Aorta (tissue), 5 donors: ENCODE results near the gene MAP1B. TPM values are rescaled to one million over a fixed set of nuclear protein-coding genes. Genes with fewer than 3 reads are reported as not detected.

ENCODE experiments used
- ATAC-seq: fragments of 200-7000 bp; cut with Tn5 transposase; one replicate; pipeline ENCODE4 v1.9.1; 2022; ENCODE audit warnings: moderate library complexity; ENCODE audit not compliant: low FRiP score
- DNase-seq, 2 donors: peaks; one replicate each; pipeline ENCODE4 v3.0.0-alpha.2; 2020
- H3K27ac ChIP-seq, 2 donors: one replicate each; pipeline ENCODE4 v1.5.1; 2013; ENCODE audit warnings: low read length in 2 of 2, mild to moderate bottlenecking in 2 of 2, moderate library complexity in 2 of 2, control low read depth in 1 of 2, inconsistent platforms in 1 of 2, low read depth in 1 of 2
- H3K27me3 ChIP-seq, 2 donors: one replicate each; pipeline ENCODE4 v1.6.1; 2013; ENCODE audit warnings: control low read depth in 1 of 2, low read length in 1 of 2, mild to moderate bottlenecking in 1 of 2, moderate library complexity in 1 of 2; ENCODE audit not compliant: insufficient read depth in 2 of 2, control insufficient read depth in 1 of 2
- H3K36me3 ChIP-seq, 2 donors: one replicate each; pipeline ENCODE4 v1.6.1; 2013; ENCODE audit warnings: control low read depth in 1 of 2, low read length in 1 of 2, mild to moderate bottlenecking in 1 of 2; ENCODE audit not compliant: insufficient read depth in 2 of 2, control insufficient read depth in 1 of 2
- H3K4me1 ChIP-seq, 2 donors: one replicate each; pipeline ENCODE4 v1.6.1; 2013; ENCODE audit warnings: low read length in 2 of 2, control low read depth in 1 of 2, mild to moderate bottlenecking in 1 of 2, moderate library complexity in 1 of 2; ENCODE audit not compliant: insufficient read depth in 2 of 2, control insufficient read depth in 1 of 2
- H3K4me3 ChIP-seq, 2 donors: one replicate each; pipeline ENCODE4 v1.5.1; 2013; ENCODE audit warnings: low read length in 2 of 2, control low read depth in 1 of 2, mild to moderate bottlenecking in 1 of 2
- H3K9me3 ChIP-seq: one replicate; pipeline ENCODE4 v1.6.1; 2013; ENCODE audit warnings: mild to moderate bottlenecking, low read length; ENCODE audit not compliant: control insufficient read depth
- WGBS, 2 donors: extraction: QIAGEN DNeasy Blood & Tissue Kit; methylation state at CpG; one replicate each; pipeline ENCODE4 v1.1.7; 2013; 5-methylcytosine and 5-hydroxymethylcytosine counted together
- intact Hi-C, 2 donors: fragments of 100-400 bp; cut with DNase I; formaldehyde crosslinking; loops; one replicate each; pipeline versions ENCODE4 v1.14.2 to v1.15.0; 2022
- polyA plus RNA-seq, 2 donors: library from polyadenylated mRNA; stranded (reverse); fragments of 200-250 nt; gene quantifications; one replicate each; pipeline ENCODE4 v1.2.3, GENCODE V29; 2013
- total RNA-seq, 2 donors: library from RNA; stranded (reverse); fragmentation: NEBNext Ultra II Directional; extraction: Animal tissue kit (Norgen Biotek cat#: 25700); gene quantifications; one replicate each; pipeline ENCODE4 v1.2.1, GENCODE V29; 2021
- donor health status: healthy with polysubstance abuse.
- donor health status: Bipolar disorder and iron deficiency.
- donor health status: DM: no; HTN: no; CAD: no.
- donor health status: DM: no; HTN: no; CAD: no.
- donor health status: DM: yes; HTN: yes; CAD: no.

The MAP1B gene
- total and polyA plus RNA-seq, 4 donors, result 27.2 to 754 (median 224) TPM

DNA sequence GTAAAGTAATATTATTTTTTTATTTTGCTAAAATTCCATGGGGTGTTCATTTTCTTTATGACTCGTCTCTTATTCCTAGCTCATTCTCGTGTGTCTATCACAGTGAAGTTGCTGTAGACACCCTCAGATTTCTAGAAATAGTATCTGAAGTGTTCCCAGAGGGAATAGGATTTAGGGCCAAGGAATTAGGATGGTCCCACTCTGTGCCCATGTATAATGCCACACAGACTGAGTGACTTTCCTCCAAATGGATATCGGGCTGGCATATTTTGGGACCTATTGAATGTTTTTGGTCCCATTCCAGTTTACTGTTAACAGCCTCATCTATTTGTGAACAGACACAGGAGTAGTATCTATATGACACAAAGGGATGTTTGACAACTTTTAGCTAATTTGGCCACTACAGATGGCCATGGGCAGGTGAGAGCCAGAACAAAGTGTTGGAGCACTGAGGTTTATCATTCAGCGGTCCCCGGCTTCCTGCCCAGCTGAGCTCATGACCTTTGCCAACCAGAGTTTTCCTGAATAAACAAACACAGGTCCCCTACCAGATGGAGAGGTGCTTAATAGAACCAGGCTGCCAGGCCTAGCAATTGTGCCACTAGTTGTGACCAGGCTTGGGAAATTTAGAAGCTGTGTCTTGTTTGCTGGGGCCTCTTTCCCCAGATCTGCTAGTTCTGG lies 46.9 kb downstream of the MAP1B start:
- H3K27me3 ChIP-seq, result no peaks in the 10 kb centered on the region
- DNase-seq (no peak), ATAC-seq (no peak)
- no peaks in the 10 kb centered on the region for H3K36me3 ChIP-seq
- H3K4me1 ChIP-seq, result peaks cover 20 to 37% of the 10 kb centered on the region in 2 donors
- H3K27ac ChIP-seq, result peak overlapping the region; percentile 77 to 100
- 2 to 7% methylated on average over 5 of the region's 5 CpGs for WGBS, 2 donors
- intact Hi-C loops, result loop anchor here in 1 of 2 donors (5.0 kb wide), 2 partner anchors 33 to 93 kb away; no protein-coding TSS in a partner anchor
- H3K9me3 ChIP-seq, result no peaks in the 10 kb centered on the region
- H3K4me3 ChIP-seq, result no peak overlapping the region

DNA sequence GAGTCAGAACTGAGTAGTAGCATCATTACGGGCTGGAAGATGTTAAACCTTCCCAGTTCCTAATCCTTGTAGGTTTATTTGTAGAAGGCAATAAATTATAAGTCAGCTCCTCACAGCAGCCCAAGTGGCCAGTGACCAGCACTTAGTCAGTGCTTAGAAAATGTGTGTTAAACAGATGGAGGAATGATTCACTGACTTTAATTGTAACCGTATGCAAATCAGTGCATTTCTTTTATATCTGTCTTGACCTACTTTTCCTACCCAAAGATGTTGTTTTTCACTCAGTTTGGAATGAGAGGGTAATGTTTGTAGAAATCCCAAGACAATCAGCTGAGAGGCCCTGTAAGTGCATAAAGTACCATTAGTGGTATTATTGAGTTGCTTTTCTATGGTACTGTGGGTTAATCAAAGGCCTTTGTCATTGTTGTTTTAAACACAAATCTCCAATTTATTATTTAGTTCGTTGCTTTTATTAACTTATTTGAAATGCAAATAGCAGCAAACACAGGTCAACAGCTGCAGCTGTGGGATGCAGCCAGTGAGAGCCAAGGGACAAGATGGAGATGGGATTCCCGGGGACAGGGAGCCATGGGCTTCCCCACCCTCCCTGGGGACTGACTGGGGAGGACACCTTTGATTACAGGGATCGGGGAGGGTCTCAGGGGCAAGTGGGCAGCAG lies 49.8 kb downstream of the MAP1B start:
- intact Hi-C loops, result no loop called here
- WGBS, 2 donors, result 16 to 27% methylated on average over 5 of the region's 5 CpGs
- Histone ChIP-seq H3K27ac (peak overlapping the region; percentile 80 to 91), H3K4me3 (no peak overlapping the region), H3K4me1 (peaks cover 25 to 51% of the 10 kb centered on the region in 2 donors), H3K9me3 (no peaks in the 10 kb centered on the region), H3K27me3 (no peaks in the 10 kb centered on the region), H3K36me3 (no peaks in the 10 kb centered on the region)
- DNase-seq (no peak), ATAC-seq (peak; percentile 47)

DNA sequence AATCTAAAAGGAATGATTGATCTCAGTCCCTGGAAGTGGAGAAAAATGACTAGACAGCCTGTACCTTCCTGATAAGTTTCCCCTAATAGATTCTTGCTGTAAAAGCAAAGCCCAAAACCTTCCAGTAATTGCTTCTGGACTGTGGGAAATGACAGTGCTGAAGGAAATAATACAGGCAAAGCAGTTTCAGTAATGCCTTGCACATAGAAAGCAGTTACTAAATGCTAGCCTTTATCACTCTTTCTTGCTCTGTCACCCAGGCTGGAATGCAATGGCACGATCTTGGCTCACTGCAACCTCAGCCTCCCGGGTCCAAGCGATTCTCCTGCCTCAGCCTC lies 50.3 kb downstream of the MAP1B start:
- no peaks in the 10 kb centered on the region for H3K27me3 ChIP-seq
- DNase-seq (no peak), ATAC-seq (no peak)
- H3K4me3 ChIP-seq, result no peak overlapping the region
- peaks cover 25 to 51% of the 10 kb centered on the region in 2 donors for H3K4me1 ChIP-seq
- intact Hi-C loops, result no loop called here
- WGBS, 2 donors, result 24 to 28% methylated on average over 3 of the region's 3 CpGs
- no peaks in the 10 kb centered on the region for H3K36me3 ChIP-seq
- peak overlapping the region; percentile 70 to 91 for H3K27ac ChIP-seq
- H3K9me3 ChIP-seq, result no peaks in the 10 kb centered on the region

DNA sequence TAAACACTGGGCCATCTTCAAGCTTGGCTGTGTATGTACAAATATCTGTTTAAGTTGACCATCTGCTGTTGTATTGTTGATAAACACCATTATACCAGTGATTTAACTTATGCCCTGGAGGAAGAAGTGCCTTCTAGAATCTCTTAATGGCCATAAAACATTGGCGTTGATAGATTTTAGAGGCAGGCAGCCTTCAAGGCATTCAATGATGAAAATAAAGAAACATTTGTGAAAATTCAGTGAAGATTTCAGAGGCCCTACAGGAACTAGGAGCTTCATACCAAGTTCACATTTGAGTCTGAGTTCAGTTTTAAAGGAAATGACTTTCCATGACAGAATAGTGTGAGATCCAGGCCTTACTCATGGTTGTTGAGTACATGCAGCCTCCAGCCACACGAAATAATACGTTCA lies 52.2 kb downstream of the MAP1B start:
- intact Hi-C loops, result no loop called here
- Histone ChIP-seq H3K27ac (peak overlapping the region; percentile 76 to 93), H3K9me3 (no peaks in the 10 kb centered on the region), H3K4me3 (no peak overlapping the region), H3K27me3 (no peaks in the 10 kb centered on the region), H3K36me3 (no peaks in the 10 kb centered on the region), H3K4me1 (peaks cover 24 to 40% of the 10 kb centered on the region in 2 donors)
- DNase-seq (no peak), ATAC-seq (no peak)
- WGBS, 2 donors, result 42 to 63% methylated on average over 3 of the region's 3 CpGs

DNA sequence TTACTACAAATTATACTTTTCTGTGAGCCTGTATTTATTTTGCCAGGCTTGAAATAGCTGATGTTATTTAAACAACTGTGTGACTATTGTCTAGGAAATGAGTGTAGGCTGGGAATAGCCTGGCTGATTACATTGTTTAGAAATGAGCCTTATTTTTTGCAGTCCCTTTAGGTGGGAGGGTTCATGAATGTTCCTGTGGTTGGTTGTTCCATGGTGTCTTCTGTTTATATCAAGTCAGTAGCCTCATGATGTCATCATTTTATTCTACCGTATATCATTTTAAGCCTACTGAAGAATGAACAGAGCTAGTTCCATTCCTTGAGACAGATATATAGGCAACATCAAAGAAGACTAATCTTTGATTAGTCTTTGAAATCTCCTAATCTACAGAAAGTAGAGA lies 53.1 kb downstream of the MAP1B start:
- Histone ChIP-seq H3K4me3 (no peak overlapping the region), H3K36me3 (no peaks in the 10 kb centered on the region), H3K27me3 (no peaks in the 10 kb centered on the region), H3K27ac (peak overlapping the region; percentile 58 to 93), H3K4me1 (peaks cover 22 to 40% of the 10 kb centered on the region in 2 donors), H3K9me3 (no peaks in the 10 kb centered on the region)
- DNase-seq (no peak), ATAC-seq (no peak)
- WGBS, 2 donors, result 0 to 9% methylated on average over 1 of the region's 1 CpG
- intact Hi-C loops, result no loop called here

DNA sequence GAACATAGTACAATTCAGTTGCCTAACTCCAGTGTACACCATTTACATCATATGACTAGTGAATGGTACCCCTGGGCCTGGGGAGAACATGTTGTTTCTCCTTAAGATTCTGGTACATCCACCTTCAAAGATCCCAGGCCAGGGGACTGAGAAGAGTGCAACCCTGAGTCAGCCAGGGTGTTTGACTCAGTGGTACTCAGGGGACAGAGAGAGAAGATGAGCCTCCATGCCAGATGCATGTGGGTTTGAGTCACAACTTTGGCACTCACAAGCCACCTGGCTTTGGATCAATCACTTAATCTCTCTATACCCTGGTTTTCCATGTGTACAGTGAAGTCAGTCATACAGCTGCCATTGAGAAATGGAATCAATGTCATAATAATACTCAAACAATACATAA lies 53.7 kb downstream of the MAP1B start:
- Histone ChIP-seq H3K27ac (peak overlapping the region; percentile 58 to 93), H3K36me3 (no peaks in the 10 kb centered on the region), H3K4me3 (no peak overlapping the region), H3K9me3 (no peaks in the 10 kb centered on the region), H3K27me3 (no peaks in the 10 kb centered on the region), H3K4me1 (peaks cover 23 to 39% of the 10 kb centered on the region in 2 donors)
- intact Hi-C loops, result no loop called here
- DNase-seq (no peak), ATAC-seq (no peak)

DNA sequence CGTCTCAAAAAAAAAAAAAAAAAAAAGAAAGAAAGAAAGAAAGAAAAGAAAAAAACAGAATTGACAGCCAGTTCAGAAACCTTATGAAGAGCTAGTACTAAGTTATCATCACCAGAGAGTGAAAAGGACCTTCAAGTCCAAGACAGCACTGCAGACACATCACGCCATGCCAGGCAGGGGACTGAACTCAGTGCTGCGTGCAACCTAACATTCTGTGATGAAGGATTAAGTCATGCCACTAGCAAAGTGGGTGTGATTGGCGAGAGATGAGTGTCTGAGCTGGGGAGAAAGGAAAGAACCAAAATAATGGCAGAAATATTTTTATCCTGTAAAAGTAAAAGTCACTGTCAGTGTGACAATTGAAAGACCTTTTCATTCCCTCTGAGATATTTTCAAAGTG lies 54.7 kb downstream of the MAP1B start:
- Histone ChIP-seq H3K27ac (peak overlapping the region in 1 of 2 donors; percentile 59), H3K4me3 (no peak overlapping the region), H3K27me3 (no peaks in the 10 kb centered on the region), H3K36me3 (no peaks in the 10 kb centered on the region), H3K4me1 (peaks cover 19 to 33% of the 10 kb centered on the region in 2 donors), H3K9me3 (no peaks in the 10 kb centered on the region)
- DNase-seq, result no peak
- 44 to 60% methylated on average over 4 of the region's 4 CpGs for WGBS, 2 donors
- ATAC-seq, result no peak
- intact Hi-C loops, result no loop called here

DNA sequence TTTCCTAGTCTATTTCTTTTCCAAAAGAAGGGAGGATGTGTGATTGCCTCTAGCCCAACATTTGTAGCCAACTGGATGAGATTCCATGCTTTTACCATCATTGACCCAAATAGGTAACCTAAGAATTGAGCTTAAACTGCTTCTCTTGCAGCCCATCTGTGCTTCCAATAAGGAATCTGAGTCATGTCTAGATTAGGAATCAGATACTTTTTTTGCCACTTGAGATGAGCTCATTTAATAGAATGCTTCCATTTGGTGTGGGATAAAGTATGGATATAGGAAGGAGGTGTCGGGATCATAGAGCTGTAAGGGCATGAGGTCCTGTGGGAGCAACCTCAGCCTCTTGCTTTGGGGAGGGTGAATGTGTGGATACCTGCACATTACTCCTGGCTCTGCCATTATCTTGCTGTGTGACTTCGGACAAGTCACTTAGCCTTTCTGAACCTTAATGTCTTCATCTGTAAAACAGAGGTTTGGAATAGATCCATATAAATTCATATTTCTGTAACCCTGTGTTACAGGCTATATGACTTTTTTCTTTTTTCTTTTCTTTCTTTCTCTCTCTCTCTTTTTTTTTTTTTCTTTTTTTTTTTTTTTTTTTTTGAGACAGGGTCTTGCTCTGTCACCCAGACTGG lies 56.2 kb downstream of the MAP1B start:
- ATAC-seq (no peak), DNase-seq (no peak)
- Histone ChIP-seq H3K27ac (peak overlapping the region in 1 of 2 donors; percentile 71), H3K27me3 (no peaks in the 10 kb centered on the region), H3K36me3 (no peaks in the 10 kb centered on the region), H3K9me3 (no peaks in the 10 kb centered on the region), H3K4me1 (peaks cover 19 to 25% of the 10 kb centered on the region in 2 donors), H3K4me3 (no peak overlapping the region)
- 93 to 94% methylated on average over 2 of the region's 2 CpGs for WGBS, 2 donors
- intact Hi-C loops, result no loop called here
